HT1080 (cell line): ENCODE results near the gene SASH3. TPM values are rescaled to one million over a fixed set of nuclear protein-coding genes. Genes with fewer than 3 reads are reported as not detected.

Source experiments
- DNase-seq: peaks from one replicate; pipeline ENCODE4 v3.0.0-alpha.2; 2015; ENCODE audit warnings: low read depth
- total RNA-seq: library from RNA; depleted of rRNA; stranded (reverse); fragments of >200 nt; shearing (Covaris generic); gene quantifications from 2 replicates; pipeline ENCODE4 v1.2.3, GENCODE V29; 2014

SASH3 gene
- total RNA-seq, 1 experiment from 2014 or later, result not detected

DNA sequence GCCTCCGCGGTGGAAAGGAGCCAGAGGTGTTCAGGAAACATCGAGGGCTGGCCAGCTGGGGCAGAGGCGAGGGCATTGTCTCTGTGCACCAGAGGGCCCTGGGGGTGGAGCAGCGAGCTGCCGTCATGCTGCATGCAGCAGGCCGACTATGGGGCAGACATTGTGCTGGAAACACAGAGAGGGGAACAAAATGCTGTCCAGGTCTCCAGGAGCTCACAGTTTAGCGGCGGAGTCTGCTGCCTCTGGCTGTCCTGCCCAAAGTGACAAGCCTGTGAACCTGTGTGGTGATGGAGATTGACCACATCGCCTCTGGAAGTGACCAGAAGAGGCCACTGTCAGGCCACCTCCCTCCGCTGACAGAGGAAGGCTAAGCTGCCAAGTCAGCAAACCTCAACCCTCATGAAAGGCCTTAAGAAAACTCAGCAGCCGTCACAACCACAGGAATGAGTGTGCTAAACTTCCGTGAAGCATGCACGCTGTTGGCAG lies 20.1 kb upstream of the SASH3 start:
- DNase-seq, result peak; percentile 79

DNA sequence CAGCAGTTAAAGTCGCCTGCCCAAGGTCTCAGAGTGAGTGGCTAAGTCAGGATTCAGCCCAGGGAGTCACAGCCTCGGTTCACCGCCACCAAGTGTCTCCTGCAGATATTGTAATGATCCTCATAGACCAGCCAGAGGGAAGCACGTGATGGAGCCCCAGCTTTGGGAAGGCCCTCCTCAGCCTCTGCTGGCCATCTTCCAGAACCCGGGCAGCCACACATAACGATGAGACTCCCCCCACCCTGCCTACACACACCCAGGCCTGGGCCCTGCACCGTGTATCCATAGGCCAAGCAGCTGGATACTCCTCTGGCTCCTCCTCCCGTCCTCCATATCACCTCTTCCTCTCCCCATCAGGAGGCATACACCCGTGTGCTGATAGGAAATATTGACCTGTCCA lies 19.6 kb upstream of the SASH3 start:
- no peak for DNase-seq

GRCh38 chrX:129760981-129761380 lies 18.8 kb upstream of the SASH3 start:
- no peak for DNase-seq

GRCh38 chrX:129761596-129761995 lies 18.2 kb upstream of the SASH3 start:
- no peak for DNase-seq

DNA sequence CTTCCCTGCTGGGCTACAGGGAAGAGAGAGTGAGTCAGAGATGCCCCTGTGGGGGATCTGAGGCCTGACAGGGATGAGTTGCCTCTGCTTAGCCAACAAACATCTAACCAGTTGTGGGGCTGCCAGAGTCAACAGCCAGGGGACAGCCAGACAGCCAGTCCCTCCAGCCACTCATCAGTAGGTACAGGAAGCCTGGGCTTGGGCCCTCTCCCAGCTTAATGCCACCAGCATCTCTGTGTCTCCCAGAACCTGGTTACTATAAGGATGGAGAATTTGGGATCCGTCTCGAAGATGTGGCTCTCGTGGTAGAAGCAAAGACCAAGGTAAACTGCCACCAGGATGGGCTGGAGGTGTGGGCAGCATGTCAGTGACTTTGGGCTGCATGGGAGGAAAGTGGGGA lies 17.3 kb upstream of the SASH3 start:
- no peak for DNase-seq

DNA sequence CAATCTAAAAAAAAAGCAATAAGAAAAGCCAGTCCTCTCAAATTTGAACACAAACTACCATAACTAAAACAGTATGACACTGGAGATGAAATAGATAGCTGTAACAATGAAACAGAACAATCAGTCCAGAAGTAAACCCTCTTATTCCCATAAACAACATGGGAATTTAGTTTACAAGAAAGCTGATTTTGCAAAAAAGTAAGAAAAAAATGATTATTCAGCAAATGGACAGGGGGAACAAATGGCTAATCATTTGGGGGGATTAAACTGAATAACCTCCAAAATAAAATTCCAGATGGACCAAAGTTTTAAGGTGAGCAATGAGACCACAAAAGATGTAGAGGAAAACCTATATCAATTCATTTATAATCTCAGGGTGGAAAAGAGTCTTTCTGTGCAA lies 16.1 kb upstream of the SASH3 start:
- DNase-seq, result no peak

DNA sequence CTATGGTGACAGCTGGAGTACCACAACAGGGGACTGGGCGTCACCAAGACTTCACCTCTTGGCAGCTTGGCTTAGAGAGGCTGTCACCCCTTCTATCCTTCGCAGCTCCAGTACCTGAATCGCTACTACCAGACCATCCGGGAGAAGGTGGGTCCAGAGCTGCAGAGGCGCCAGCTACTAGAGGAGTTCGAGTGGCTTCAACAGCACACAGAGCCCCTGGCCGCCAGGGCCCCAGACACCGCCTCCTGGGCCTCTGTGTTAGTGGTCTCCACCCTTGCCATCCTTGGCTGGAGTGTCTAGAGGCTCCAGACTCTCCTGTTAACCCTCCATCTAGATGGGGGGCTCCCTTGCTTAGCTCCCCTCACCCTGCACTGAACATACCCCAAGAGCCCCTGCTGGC lies 11.6 kb upstream of the SASH3 start:
- DNase-seq, result no peak

DNA sequence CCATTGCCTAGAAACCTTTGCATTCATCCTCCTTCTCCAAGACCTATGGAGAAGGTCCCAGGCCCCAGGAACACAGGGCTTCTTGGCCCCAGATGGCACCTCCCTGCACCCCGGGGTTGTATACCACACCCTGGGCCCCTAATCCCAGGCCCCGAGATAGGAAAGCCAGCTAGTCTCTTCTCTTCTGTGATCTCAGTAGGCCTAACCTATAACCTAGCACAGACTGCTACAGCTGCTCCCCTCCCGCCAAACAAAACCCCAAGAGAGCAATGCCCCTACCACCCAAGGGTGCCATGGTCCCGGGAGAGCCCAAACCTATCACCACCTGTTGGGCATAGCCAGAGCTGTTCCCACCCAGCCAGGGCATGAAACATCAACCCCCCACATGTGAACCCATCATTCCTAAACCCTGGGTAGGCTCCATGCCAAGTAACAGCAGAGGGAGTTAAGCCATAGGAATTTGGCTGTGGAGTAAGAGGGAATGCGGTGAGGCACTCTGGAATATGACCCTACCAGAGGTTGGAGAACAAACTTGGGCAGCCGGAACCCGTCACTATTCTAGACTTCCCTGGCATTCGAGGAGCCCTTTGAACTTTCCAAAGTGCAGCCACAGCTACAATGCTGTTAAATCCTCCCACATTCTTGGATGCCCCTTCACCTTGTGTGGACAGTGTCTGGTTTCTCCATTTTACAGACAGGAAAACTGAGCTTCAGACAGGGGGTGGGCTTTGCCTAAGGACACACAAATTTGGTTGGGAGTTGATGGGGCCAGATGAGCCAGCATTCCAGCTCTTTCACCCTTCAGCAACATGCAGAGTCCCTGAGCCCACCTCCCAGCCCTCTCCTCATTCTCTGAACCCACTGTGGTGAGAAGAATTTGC lies 10.9 kb upstream of the SASH3 start:
- no peak for DNase-seq

DNA sequence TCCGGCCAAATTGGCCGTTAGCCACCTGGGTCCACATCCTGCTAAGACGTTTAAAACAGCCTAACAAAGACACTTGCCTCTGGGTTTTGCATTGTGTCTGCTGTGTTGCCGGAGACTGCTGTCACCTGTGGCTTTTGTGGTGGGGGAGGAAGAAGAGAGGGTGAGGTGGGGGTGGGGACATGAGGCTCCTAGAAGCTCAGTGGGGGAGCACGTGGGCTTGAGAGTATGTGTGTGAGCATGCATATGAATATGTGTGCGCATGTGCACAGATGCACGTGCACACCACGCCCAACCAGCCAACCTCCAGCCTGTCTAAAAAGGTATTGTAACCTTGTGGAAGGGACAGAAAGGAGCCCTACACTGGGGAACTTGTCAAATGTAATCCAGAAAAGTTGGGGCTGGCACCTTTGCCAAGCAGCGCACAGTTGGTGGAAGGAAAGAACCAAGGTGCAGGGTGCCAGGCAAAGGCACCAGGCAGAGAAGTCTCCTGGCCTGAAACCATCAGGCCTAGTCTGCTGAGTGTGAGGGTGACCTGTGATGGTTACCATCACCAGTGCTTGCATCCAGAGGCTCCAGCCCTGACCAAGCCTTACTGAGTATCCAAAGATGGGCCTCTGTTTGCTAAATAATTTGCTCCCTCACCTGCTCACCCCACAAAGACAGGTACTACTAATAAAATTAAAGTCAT lies 10.1 kb upstream of the SASH3 start:
- DNase-seq, result no peak

GRCh38 chrX:129771266-129771995 lies 8.3 kb upstream of the SASH3 start:
- no peak for DNase-seq

GRCh38 chrX:129772796-129773431 lies 6.8 kb upstream of the SASH3 start:
- DNase-seq, result no peak

DNA sequence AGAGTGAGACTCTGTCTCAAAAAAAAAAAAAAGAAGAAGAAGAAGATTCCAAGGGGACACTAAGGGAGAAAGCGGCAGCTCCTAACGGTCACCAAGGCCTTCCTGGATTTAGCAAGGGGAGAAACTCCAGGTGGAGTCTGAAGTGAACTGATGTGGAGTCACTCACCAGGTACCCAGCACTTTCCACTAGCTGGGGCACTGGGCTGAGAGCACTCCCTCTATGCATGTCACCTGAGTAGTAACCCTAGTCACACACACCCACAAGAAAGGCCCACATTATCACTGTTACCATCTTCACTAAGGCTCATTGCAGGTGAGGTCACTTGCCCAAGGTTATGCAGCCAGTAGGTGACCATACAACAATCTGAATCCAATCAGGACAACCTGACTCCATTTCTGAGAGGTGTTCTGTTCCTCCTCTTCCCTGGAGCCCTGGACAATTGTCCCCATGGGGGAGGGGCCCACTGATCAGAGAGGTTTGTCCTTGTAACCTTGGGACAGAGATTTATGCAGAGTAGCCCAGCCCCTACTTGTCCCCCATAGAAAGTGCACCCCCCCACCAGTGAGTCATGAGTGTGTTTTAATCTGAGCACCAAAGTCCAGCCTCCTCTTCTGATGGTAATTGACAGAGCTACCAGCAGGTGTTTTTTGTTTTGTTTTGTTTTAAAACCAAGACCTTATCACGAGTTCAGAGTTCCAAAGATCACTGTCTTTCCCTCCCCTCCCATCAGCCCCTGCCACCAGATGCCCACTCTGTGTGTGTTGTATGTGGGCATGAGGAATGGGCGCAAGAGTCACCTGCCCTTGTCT lies 5.9 kb upstream of the SASH3 start:
- DNase-seq, result no peak

GRCh38 chrX:129777218-129778030 lies 2.3 kb upstream of the SASH3 start:
- no peak for DNase-seq

DNA sequence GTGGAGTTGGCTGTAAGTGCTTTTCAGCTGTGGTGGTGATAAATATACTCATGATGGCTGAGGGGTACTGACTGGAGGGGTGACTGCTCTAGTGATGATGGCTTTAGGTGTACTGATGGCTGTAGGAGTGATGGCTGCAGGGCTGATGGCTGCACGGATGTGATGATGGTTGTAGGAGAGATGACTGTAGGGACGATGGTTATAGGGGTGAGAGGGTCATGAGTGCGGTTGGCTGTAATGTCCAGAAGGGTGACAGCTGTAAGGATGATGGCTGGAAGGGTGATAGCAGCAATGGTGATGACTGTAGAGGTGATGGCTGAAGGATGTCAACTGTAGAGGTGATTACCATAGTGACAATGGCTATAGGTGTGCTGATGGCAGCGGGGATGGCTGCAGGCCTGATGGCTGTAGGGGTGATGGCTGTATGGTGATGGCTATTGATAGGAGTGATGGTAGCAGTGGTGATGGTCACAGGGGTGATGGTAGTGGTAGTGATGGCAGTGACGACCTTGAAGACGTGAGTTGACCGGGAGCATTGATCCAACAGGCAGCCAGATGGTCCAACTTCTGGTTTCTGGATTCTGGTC lies 570 bp upstream of the SASH3 start:
- no peak for DNase-seq

GRCh38 chrX:129780441-129781105 lies 824 bp downstream of the SASH3 start:
- no peak for DNase-seq

DNA sequence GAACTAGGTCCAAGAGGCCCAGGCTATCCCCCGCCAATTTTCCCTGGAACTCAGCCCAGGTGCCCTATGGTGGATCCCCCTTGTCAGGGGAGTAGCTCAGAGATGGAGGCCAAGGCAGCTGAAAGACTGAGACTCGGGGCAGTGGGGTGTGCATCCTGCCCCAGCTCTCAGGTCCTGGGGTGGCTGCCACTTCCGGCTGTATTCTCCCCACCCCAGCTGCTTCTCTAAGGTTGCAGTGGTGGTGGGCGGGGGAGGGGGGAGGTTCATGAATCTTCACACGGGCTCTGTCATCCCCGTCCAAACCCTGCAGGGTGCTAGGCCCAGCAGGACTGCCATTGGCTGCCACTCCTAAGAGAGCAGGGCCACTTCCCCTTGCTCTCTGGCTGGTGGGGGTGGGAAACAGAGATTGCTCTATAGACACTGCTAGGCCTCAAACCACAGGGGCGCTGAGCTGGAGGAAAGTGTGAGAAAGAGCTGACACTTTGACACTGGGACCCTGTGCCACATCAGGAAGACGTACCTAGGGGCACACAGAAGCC lies 1.5 kb downstream of the SASH3 start:
- no peak for DNase-seq

- no peak for DNase-seq
These were observed 2.1 kb downstream of the SASH3 start for GRCh38 chrX:129781680-129782495.

DNA sequence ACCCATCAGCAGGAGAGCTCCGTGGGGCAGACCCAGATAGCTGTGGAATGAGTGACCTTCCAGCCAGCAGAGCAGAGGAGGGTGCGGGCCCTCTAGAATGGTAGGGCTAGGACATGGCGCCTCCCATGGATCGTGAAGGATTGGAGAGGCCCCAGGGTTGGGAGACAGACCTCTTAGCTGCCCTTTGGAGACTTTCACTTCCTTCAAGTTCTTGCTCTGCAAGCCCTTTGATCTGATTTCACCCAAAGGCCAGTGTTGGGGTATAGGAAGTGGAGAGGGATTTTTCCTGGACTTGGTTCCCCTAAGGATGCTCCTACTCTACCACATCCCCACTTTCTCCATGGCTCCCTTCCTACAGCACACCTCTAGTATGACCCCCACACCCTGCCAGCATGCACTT lies 3.0 kb downstream of the SASH3 start:
- DNase-seq, result no peak
